Hematopoietic multipotent progenitor cell treated with erythropoietin and hydrocortisone succinate and interleukin-3 and kit ligand, for 15 days (in vitro differentiated cells): ENCODE results near the gene ADGRF5.

ENCODE experiments used
- DNase-seq: peaks from one replicate; pipeline ENCODE4 v3.0.0-alpha.2; 2015; ENCODE audit warnings: low spot score

The ADGRF5 gene

GRCh38 chr6:46821458-46821881 lies 100.3 kb downstream of the ADGRF5 start:
- no peak for DNase-seq

GRCh38 chr6:46819561-46819960 lies 102.2 kb downstream of the ADGRF5 start:
- no peak for DNase-seq

GRCh38 chr6:46816626-46817025 lies 105.1 kb downstream of the ADGRF5 start:
- no peak for DNase-seq

- DNase-seq = no peak
Observed at GRCh38 chr6:46815130-46815529, 106.6 kb downstream of the ADGRF5 start.

- no peak for DNase-seq
Observed at GRCh38 chr6:46808806-46809205, 112.9 kb downstream of the ADGRF5 start.
